ENCODE measurements around the gene MTRFR.

The MTRFR gene

GRCh38 chr12:123225443-123225842 lies 7.8 kb upstream of the MTRFR start:
- TF ChIP-seq CTCF (IDR thresholded peaks at IDR 0.05), result no peak

GRCh38 chr12:123227581-123228258 lies 5.5 kb upstream of the MTRFR start:
- peaks cover 33% of the 10 kb centered on the region for H3K36me3 Mint-ChIP-seq (ENCODE audit: low read depth)
- no peak overlapping the region for H3K4me3 Mint-ChIP-seq
- no peak for TF ChIP-seq CTCF (IDR thresholded peaks at IDR 0.05)
- no peaks in the 10 kb centered on the region for H3K9me3 Mint-ChIP-seq
- DNase-seq, result no peak
- H3K27me3 Mint-ChIP-seq (ENCODE audit: low read depth, poor library complexity), result no peaks in the 10 kb centered on the region
- H3K27ac Mint-ChIP-seq, result no peak overlapping the region
- H3K4me1 Mint-ChIP-seq, result peaks cover 33% of the 10 kb centered on the region

More at GRCh38 chr12:123225443-123225842, 7.8 kb upstream of the MTRFR start:
- Mint-ChIP-seq H3K27me3 (ENCODE audit: low read depth, poor library complexity) (no peaks in the 10 kb centered on the region), H3K4me1 (peaks cover 17% of the 10 kb centered on the region), H3K36me3 (ENCODE audit: low read depth) (peaks cover 45% of the 10 kb centered on the region), H3K4me3 (no peak overlapping the region), H3K27ac (no peak overlapping the region), H3K9me3 (no peaks in the 10 kb centered on the region)
- no peak for DNase-seq

GRCh38 chr12:123229051-123229450 lies 4.2 kb upstream of the MTRFR start:
- no peak for DNase-seq
- no peak for TF ChIP-seq CTCF (IDR thresholded peaks at IDR 0.05)
- Mint-ChIP-seq H3K27ac (peak overlapping the region; percentile 10), H3K36me3 (ENCODE audit: low read depth) (peaks cover 22% of the 10 kb centered on the region), H3K4me1 (peaks cover 43% of the 10 kb centered on the region), H3K4me3 (no peak overlapping the region), H3K27me3 (ENCODE audit: low read depth, poor library complexity) (no peaks in the 10 kb centered on the region), H3K9me3 (no peaks in the 10 kb centered on the region)

- Mint-ChIP-seq H3K36me3 (ENCODE audit: low read depth) (peaks cover 33% of the 10 kb centered on the region), H3K4me3 (peak overlapping the region; percentile 97), H3K4me1 (peaks cover 52% of the 10 kb centered on the region), H3K9me3 (no peaks in the 10 kb centered on the region), H3K27me3 (ENCODE audit: low read depth, poor library complexity) (peaks cover 2% of the 10 kb centered on the region), H3K27ac (peak overlapping the region; percentile 9)
- TF ChIP-seq CTCF (IDR thresholded peaks at IDR 0.05), result no peak
- no peak for DNase-seq
These were observed 1.3 kb upstream of the MTRFR start for GRCh38 chr12:123231931-123232330.

- DNase-seq, result no peak
- peak overlapping the region; percentile 74 for H3K27ac Mint-ChIP-seq
- peaks cover 3% of the 10 kb centered on the region for H3K27me3 Mint-ChIP-seq (ENCODE audit: low read depth, poor library complexity)
These were observed 797 bp upstream of the MTRFR start for GRCh38 chr12:123232472-123232806.

More at GRCh38 chr12:123232472-123232806, 797 bp upstream of the MTRFR start:
- H3K36me3 Mint-ChIP-seq (ENCODE audit: low read depth), result peaks cover 35% of the 10 kb centered on the region
- peaks cover 53% of the 10 kb centered on the region for H3K4me1 Mint-ChIP-seq
- peak overlapping the region; percentile 97 for H3K4me3 Mint-ChIP-seq
- no peaks in the 10 kb centered on the region for H3K9me3 Mint-ChIP-seq
- no peak for TF ChIP-seq CTCF (IDR thresholded peaks at IDR 0.05)

All from nephron progenitor cell (in vitro differentiated cells).